Measurements from ENCODE around the gene NAV3. TPM values are rescaled to one million over a fixed set of nuclear protein-coding genes. Genes with fewer than 3 reads are reported as not detected.

The NAV3 gene
- polyA plus RNA-seq, 10 donors = 11.8 to 24.3 (median 18.0) TPM

DNA sequence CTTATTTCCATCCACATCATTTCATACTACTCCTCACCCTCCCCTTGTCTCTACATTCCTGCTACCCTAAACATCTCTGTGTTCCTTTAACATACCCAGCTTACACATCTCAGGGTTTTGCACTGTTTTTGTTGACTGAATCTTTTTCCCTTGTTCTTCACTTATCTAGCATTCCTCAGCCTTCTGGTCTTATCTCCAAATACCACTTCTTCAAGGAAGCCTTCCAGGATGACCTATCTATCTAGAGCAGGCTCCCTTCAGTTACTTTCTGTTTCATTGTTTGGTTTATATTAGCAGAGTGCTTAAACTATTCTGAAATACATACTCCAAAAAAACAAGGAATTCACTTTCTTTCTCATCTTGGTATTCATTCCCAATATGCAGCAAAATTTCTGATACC lies 353.1 kb downstream of the NAV3 start:
- no peak for DNase-seq

DNA sequence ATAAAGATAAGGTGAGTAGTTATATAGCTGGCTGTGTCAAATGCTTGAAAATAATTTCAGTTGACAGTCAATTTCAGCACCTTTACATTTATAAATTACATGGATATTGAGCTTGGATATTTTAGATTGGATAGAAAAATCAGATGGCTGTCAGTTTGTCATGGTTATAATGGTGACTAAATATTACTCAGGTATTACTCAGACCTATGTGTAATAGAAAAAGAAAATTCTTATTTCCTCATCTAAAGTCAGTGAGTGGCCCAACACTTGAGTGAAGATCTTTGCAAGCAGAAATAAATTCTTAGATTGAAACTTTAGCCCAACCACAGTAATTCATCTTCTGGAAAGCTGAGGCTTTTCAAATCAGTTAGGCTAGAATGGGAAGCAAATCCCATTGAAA lies 354.4 kb downstream of the NAV3 start:
- DNase-seq = no peak

DNA sequence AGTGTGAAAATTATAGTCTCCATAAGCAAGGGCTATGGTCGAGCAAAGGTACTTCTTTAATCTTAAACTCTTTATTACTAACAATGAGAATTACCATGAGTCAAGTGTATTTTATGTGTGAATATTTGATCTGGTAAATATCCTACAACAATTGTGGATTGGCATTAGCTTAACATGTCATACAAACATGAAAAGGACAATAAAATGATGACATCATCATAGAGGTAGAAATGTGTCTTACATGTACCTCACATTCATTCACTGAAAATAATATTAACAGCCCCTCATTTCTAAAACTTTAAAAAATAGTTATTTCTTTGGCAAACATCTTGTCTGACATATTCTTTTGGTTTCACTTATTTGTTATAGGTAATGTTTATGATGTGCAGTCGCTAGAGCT lies 355.0 kb downstream of the NAV3 start:
- DNase-seq = no peak

DNA sequence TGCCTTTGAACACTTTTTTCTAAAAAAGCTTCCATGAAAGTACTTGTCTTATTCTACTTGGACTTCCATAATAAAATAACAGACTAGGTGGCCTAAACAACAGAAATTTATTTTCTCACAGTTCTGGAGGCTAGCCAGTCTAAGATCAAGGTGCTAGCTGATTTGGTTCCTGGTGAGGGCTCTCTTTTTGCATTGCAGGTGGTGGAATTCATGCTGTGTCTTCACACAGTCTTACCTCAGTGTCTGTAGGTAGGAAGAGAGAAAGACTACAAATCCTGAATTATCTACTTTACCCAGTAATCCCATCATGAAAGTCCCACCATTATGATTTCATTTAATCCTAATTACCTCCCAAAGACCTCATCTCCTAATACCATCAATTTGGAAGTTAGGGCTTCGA lies 356.0 kb downstream of the NAV3 start:
- no peak for DNase-seq

DNA sequence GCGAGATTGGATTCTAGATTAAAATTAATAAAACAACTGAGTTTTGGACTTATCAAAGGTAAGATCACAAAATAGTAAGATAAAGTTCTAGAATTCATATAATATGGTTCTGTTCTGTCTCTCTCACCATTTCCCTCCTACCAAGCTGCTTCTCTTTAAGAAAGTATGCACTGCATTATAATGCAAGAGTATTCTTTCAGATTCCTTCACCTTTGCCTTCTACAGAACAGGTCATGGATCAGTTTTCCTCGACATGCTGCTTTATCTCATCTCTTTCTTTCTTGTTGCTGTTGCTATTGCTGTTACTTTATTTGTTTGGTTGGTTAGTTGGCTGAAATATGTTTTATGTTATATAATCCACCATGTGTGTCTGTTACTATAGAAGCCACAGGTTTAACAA lies 357.0 kb downstream of the NAV3 start:
- no peak for DNase-seq

DNA sequence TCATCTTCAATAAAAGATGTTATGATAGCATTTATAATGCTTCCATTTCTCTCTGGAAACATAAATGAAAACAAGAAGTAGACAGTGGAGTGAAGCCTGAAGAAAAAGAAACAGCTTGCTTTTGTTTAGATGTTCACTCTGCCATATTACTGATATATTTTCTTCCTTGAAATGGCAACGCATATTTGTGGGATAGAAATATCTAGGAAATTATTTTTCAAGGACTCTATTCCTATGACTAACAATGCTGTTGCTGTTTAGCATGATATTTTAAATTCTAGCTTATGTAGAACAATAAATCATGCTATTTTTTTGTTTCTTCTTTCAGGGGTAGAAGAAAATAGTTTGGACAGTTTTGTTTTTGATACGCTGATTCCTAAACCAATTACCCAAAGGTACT lies 359.0 kb downstream of the NAV3 start:
- DNase-seq = no peak

DNA sequence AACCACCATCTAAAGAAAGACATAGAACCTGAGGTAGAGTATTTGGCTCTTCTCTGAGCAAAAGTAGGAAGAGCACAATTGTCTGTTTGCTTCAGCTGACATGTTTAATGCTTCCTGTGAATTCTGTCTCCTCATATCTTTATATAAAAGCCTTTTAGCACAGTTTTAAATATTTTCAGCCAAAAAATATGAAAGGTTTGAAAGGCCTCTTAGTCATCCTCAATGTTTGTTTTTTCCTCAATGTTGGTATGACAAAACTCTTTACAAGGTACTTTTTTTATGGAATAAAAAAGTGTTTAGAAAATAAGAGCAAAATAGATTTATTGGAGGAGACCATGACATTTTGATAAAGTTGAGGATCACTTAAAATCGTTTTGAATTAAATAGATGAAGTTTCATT lies 360.9 kb downstream of the NAV3 start:
- DNase-seq = no peak

DNA sequence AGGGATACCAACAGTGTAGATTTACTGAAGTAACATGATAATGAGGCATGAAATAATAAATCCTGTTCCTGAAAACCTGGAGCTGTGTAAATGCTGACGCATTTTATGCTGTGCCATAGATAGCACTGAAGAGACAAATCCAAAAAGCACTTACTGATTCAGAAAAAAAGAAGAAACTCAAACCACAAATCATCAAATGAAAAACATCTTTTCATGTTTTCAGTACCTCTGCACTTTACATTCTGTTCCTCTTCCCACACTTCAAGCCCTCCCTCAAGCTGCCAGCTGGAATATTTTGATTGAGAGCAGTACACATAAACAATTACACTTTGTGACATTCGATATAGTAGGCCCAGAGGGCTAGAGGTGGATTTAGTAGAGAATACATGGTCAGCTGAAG lies 362.3 kb downstream of the NAV3 start:
- DNase-seq = no peak

DNA sequence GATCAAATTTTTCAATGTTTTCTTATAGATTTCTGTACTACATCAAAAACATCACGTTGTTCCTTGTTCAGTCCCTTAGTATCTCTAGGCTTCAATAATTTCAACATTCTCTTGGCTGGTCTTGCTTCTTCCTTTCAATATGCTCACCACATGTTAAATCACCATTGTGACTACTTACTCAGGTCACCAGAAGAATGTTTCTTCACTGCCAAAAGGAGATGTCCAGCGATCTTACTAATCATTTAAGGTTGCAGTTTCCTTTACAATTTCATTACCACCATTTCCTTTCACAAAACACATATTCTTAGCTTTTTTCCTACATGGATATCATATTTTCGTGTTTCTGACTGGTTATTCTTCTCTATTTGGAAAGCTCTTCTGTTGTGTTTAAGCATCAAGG lies 363.8 kb downstream of the NAV3 start:
- DNase-seq = peak in 1 of 3 donors; percentile 79

DNA sequence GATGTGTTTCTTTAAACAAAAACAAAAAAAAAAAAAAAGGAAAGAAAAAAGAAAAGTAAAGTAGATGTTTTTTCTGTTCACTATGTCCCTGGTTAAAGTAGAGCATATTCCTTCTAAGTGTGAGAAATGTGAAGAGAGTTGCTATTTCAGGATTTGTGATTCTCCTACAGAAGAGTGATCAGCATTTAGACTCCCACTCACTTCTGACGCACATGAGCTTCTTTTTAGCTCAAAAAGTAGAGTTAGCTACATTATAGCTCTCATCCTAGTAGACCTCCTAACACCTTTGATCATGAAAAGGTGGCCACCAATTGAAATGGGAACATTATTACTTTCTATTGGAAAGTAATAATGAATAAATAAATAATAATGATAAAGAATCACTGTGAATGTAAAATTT lies 368.2 kb downstream of the NAV3 start:
- DNase-seq = no peak

DNA sequence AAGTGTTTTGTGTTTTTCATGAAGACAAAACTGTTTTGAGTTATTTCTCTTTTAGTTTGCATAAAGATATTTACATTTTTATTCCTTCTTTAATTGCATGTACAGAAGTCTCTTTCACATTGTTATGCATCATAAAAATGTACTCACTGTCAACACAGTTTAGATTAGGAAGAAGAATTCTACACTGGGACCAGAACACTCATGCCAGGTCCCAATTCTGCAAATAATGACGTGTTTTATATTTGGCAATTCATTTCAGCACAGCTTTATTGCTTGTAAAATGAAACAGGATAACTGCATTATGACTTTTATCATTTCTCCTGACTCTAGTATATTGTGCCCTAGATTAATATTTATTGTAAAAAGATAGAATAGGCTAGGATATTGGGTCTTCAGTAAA lies 369.2 kb downstream of the NAV3 start:
- DNase-seq = no peak

DNA sequence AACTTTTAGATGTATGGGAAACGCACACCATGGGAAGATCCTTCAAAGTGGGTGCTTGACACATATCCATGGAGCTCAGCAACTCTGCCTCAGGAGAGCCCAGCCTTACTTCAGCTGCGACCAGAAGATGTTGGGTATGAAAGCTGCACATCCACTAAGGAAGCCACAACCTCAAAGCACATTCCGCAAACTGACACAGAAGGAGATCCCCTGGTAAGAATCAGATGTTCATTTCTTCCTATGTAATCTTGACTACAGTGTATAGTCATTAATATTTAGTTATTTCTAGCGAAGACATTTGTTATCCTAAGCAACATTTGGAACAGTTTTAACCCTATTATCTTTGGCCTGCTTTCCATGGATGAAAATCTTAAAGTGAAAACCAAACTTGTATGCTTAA lies 374.2 kb downstream of the NAV3 start:
- DNase-seq = no peak

DNA sequence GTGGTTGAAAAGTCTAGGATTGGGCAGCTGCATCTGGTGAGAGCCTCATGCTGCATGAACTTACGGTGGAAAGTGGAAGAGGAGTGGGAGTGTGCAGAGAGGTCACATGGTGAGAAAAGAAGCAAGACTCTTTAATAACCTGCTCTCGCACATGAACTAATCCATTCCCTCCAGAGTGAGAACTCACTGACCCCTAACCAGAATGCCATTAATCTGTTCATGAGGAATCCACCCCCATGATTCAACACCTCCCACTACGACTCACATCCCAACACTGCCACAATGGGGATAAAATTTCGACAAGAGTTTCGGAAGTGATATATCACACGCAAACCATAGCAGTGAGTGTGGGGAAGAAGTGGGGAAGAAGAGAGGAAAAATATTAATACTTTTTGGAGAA lies 377.4 kb downstream of the NAV3 start:
- DNase-seq = no peak

DNA sequence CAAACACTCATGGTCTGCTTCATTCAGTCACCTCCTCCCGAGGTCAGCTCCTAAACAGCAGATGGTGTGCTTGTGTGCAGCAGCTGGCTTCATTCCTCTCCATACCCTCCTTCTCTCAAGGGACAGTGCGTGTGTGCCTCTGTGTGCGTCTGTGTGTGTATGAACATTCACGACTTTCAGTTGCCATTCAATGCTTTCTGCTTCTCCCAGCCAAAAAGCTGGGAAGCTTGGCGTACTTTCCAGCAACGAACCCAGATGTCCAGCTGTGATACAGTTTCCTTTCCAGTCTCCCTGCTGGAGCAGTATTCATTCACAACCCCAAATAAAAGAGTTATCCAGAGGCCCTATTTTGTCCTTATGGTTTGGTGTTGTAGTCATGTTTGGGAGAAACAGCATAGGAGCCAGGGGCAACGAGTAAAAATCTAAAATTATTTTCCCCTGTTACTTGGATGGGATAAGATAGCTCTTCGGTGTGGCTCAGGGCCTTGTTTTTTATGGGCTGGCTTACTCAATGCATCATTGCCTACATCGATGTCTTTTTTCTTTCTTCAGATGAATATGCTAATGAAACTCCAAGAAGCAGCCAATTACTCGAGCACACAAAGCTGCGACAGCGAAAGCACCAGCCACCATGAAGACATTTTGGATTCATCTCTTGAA lies 379.3 kb downstream of the NAV3 start:
- DNase-seq = peak; percentile 63 to 90 (median 84)

DNA sequence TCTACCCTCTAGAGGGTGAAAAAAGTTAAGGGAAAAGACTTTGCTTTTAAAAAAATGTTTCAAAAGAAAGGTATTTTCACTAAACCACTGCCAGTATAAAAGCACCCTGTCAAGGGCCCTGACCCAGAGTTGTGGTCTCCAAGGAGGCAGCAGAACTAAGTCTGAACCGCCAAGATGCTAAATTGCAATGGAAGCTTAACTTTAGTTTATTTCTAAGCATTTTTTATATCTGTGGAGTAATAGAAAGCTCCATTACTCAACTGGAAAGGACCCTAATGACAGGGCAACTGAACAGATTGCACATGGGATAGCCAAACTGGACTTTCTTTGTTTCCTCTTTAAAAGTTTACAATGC lies 379.8 kb downstream of the NAV3 start:
- DNase-seq = no peak

DNA sequence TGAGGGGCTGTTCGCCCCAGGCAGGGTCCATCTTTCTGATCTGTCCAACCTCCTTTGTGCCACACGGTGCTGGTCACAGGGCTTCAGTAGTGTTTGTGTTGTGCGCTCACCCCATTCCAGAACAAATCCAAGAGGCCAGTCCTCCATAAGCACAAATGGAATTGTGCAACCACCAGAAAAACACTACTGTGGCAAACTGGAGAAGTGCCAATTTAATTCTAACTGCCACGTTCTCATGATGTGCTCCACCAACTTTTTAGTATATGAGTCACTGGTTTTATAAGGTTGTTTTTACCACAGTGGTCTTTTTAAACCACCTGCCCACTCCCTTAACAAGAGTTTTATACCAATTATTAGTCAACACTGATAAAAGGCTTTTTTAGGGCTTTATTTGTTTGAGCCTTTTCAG lies 380.2 kb downstream of the NAV3 start:
- DNase-seq = no peak

DNA sequence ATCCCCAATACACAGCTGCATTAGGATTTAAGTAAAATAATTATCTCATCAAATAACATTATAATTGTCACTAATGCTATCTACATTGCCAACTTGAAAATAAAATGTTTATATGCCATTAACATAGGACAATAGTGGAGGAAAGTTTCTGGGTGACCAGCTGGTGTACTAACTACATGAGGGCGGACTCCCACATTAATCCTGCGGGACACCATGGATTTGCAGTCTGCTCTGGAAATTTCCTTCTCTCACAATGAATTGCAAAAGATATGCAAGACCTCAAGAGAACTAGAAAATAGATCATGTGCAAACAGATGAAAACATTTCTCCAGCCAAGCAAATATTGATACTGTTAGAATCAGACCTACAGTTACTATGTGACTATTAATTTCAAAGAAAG lies 390.1 kb downstream of the NAV3 start:
- peak in 1 of 3 donors; percentile 24 for DNase-seq

DNA sequence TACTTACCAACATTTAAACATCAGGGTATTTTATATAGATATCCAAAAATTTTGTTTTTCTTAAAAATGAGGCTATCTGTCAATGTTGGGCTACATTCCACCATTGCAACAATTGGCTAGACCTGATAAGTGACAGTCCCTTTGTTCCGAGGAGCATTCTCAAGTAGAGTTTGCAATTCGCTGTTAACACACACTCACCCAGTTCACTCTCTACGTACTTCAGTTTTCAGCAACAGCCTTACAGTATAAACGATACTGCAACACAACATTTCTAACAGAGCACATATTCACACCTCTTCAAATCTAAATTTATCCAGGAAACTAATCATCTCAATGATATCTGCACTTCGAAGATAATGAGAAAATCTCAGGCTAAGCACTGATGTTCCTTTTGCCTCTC lies 393.5 kb downstream of the NAV3 start:
- DNase-seq = no peak

DNA sequence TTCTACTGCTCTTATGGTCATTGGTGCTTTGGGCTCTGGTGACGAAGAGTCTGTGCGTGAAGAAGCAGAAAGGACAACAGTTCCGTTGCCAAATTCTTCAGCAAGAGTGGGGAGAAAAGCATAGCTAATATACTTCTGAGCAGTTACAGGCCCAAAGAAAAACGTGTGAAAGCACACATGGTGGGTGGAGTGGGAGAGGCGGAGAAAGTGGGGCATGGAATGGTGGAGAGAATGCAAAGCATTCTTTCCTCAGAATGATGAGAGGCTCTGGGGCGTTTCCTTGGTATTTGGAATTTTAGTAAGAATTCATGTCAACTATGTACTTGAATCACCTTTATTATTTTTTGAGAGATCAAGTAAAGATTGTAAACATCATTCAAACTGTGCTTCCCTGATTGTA lies 396.1 kb downstream of the NAV3 start:
- DNase-seq = no peak

DNA sequence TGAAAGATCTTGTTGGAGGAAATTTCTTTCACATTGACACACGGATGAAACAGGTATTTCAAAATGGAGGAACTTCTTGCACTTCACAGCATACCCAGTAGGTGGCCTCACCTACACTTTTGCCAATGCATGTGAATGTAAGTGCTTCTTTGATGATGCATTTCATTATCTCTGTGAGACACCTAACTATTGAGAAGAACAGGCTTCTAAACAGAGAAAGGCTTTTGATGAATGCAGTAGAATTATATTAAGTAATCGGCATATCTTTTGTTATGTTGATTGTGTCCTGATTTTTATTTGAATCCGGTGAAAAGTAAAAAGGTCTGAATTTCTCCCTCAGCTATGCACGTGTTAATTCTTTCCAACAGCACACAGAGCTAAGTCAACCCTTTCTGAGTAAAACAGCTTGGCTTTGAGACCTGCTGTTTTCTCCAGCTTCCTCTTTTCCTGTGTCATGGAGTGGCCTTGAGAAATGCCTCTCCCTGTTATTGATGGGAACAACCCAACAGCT lies 399.0 kb downstream of the NAV3 start:
- DNase-seq = peak in 1 of 3 donors; percentile 8

DNA sequence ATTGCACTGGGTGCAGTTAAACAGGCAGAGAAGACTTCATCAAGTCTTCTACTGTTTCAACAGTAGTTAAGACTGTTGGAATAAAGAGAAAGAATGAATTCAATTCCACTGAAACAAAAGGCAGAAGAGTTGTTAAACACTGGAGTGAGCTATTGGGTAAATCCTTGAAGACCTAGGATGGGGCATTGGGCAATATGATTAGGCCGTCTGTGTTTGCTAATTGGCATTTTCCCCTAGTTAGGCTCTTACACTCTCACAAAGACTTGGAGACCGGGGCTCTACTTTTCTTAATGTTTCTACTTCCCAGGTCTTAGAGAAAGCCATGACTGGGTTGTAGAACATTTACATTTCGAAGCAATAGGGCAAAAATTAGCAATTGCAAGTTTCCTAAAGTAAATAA lies 402.1 kb downstream of the NAV3 start:
- no peak for DNase-seq

DNA sequence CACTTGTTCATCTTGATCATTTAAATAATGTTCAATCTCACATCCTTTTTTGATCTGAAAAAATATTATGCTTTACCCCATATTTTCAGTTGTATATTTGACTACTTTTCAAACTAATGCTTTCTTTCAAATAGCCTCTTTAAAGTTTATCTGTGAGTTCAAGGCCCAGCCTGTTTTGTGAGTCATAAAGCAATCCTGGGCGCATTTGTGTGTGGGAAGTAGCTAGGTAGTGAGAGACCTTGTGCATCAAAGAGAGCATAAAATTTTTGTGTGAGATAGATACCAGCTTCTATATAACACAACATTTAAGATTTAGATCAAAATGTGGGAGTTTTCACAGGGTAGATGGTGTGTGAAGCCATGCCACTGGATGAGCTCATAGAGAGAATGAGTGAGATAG lies 405.6 kb downstream of the NAV3 start:
- no peak for DNase-seq

DNA sequence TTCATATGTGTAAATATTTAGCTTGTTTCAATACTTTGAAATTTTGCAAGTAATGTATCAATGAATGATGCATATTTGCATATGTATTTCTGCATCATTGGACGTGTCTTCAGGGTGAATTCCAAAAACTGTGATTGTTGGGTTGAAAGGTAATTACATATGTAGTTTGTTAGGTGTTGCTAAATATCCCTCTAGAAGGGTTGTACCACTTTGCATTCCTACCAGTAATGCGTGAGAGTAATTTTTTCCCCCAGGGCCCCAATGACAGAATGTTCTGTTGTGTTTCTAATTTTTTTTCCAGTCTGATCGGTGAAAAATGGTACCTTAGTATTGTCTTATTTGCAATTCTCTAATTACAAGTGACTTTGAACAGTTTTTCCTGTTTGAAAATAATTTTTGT lies 408.9 kb downstream of the NAV3 start:
- no peak for DNase-seq

DNA sequence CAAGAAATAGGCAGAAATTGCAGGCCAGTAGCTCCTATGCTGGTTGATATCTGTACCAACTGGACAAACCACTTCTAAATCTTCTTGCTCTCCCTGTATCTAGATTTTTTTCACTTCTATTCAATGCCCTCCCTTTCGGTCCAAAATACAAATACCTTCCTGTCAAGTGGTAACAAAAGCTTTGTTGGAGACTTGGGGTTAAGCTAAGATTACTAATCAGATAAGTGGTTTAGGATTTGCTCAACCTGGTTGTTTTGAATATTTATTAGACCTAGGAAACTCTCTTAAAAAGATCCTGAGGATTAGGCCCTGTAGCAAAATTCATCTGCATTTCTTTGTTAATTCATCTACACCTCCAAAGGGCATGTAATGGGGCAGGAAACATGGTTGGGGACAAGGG lies 410.1 kb downstream of the NAV3 start:
- no peak for DNase-seq

DNA sequence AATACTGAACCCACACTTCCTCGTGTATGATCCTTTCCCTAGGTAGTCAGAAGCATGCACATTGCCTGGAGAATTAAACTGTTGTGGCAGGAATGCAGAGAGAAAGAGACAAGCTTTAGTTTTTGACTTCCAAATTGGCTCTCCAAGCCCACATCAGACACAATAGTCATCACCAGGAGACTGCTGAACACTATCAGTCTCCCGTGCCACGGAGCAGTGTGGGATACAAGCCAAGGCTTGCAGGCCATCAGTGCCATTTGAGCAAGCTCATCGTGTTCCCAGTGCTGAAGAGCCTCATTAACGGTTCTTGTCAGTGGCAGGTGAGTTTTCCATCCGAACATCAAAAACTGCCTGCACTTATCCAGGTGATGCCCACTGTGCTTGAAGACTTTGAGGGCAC lies 410.8 kb downstream of the NAV3 start:
- DNase-seq = peak in 1 of 3 donors; percentile 6
